ENCODE measurements around the gene IRF2.

Gene IRF2

DNA sequence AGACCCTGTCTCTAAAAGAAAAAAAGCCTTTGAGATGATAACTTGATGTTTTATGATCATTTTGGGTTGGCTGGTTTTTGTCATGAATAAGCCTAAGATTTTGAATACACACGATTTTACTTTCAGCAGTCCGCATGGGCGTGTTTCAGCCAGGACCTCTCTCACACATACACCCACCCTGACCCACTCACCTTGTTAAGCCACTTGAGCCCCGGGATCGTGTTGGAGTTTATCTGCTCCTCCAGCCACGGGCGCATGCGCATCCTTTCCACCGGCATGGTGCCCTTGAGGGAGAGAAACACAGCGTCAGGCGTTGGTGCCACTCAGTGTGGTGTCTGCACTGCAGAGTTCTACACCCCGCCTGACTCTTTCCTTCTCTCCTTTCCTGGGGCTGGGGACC, 45.6 kb downstream of the IRF2 start:
- DNase-seq = no peak

DNA sequence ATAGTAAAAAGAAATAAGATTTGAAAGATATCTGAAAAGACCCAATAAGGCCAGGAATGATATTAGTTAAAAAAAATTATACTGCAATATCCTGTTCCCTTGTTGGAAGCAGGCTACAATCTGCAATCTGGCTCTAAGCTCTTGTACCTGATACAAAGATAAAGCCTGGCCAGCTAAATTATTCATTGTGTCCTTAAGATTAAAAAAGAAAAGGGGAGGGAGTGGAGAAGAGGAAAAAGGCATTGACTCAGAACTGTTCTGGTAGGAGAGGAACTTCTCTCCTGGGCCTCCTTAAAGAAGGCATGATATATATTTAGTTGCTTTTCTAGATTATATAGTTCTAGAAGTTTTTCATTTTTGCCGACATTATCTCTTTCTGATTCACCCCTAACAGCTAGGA, 46.7 kb downstream of the IRF2 start:
- no peak for DNase-seq

DNA sequence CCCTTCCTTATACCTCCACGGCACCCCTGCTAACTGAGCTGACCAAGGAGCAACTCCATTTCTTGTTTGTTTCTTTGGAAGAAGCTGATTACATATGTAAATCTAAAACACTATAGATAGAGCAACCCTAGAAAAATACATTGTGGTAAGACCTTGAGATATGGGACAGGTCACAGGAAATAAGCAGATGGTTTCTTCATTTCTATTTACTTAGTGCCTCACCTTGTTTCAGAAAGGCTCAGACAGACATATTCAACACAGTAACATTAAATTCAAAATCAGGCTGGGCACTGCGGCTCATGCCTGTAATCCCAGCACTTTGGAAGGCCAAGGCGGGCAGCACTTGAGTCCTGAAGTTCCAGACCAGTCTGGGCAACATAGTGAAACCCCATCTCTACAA, 47.3 kb downstream of the IRF2 start:
- DNase-seq = no peak

DNA sequence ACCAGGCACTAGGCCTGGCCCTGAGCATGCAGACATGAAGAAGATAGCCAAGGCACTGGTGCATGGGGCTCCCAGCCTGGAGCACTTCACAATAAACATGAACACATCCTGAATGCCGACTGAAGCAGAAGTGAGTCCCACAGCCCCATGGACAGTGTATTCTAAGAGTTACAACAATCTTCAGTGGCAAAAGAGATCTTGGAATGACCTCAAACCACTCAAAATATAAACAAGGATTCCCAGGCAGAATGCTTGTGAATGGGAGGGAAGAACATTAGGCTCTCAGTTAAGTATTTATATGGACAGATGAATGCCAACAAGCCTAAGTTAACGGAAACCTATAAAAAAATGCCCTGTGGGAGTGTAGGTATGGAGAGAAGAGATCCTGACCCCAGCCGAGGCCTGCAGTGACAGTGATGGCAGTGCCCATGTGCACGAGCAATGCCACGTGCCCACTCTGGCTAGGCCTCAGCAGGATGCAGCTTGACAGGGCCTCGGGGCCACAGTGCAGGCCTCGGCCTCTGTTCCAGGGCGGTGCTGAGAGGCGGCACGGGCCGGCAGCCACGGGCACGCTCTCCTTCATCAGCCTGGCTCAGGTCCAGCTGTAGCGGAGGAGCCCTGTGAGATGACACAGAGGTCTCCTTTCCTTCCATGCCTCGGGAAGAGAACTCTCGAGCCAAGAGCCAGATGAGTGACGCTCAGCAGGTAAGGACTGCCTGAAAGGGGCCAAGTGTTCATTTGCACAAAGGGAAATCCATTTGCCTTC, 49.2 kb downstream of the IRF2 start:
- no peak for DNase-seq

DNA sequence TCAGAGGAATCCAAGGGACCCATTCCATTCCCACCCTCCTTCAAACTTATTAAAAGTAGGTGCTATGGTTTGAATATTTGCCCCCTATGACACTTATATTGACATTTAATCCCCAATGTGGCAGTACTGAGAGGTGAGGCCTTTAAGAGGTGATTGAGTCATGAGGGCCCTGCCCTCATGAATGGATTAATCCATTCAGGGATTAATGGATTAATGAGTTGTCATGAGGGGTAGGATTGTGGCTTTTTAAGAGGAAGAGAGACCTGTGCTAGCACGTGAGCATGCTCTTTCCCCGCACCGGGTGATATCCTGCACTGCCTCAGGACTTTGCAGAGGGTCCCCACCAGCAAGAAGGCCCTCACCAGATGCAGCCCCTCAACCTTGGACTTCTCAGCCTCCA, 50.1 kb downstream of the IRF2 start:
- DNase-seq = no peak

DNA sequence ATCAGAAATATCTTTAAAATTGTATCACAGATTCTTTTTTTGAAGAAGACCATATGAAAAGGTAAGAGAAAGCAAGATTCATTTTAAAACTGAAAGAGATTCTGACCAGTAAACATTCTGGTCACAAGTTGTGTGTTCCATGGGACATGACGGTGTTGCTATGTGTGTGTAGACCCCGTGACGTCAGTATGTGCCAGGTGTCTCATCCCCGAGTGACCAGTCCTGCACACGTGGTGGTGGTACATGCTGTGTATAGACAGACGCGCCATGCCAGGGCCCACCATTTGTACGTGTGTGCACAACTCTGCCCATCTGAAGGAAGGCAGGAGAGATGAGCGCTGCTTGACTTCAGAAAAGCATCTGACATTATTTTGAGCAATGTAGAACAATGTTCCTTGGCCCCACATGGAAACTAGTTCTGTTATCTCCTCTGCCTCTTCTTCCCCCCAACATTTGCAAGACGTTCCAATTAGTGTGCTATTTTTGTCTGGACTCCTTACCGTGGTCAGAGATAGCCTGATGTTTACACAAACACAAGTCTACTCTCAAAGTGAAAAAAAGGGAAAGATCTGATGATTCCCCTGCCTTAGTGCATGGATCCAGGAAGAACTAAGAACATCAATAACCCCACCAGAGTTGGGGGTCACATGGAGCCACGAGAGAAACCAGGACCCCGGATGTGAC, 51.2 kb downstream of the IRF2 start:
- DNase-seq = no peak

DNA sequence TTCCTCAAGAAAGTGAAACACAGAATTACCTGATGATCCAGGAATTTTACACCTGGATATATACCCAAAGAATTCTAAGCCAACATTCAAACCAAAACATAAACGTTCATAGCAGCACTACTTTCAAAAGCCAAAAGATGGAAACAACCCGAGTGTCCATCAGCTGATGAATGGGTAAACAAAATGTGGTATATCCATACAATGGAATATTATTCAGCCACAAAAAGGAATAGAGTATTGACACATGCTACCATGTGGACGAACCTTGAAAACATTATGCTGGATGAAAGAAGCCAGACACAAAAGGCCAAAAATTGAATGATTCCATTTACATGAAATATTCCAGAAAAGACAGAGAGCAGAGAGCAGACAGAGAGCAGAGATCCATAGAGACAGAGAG, 52.0 kb downstream of the IRF2 start:
- DNase-seq = no peak

DNA sequence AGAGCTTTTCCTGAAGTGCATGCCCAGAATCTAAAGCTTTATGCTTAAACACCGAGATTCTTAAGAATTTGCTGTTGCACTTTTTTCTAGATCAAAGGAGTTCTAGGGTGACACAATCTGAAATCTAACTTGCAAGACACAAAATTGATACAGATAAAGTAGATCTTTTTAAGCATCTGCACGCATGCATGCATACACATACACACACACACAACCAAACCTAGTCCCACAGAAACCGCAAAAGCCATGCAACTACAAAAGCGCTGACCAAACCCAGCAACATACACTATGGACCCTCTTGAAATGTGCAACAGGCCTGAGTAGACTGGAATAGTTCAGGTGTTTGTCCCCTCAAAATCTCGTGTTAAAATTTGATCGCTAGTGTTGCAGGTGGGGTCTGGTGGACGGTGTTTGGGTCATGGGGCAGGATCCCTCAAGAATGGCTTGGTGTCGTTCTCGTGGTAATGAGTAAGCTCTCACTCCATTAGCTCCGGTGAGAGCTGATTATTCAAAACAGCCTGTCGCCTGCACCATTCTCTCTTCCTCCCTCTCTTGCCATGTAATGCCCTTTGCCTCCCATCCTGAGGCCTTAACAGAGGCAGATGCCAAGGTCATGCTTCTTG, 52.7 kb downstream of the IRF2 start:
- no peak for DNase-seq

DNA sequence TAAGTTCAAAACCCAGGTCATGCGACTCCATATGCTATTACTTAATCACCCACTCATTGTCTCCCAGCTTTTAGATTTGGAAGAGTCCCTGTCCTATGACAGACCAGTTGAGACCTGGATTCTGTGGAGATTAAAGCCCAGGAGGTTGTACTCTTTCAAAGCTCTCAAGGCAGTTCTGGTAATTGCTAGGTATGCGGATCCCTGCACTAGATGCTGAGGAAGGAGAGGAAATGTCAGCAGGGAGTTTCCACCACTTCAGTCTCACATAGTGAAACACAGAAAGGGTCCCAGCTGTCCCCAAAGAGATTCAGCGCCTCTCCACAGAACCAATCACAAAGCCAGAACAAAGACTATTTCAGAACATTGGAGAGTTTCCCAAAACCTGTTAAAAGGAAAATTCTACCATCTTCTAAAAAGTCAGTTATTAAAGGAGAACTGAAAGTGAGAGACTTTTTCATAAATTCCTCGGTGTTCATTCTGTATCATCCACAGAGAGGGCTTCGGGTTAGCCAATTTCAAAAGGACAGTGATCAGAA, 53.4 kb downstream of the IRF2 start:
- DNase-seq = no peak

DNA sequence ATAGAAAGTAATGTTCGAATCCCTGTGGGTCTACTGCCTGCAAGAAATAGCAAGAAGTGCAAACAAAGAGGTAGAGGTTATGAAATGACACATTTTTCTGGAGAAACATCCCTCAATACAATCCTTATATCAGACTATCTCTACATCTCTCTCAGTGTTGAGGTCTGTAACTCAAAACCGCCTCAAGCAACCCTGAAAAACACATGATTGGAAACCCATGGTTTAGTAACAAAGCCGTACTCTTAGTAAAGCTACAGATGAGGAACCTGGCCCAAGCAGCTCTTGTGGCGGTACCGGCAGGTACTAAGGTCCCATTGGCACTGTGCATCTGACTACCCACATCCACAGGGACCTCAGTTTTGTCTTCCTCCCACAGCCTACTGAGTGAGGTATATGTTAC, 53.9 kb downstream of the IRF2 start:
- no peak for DNase-seq

DNA sequence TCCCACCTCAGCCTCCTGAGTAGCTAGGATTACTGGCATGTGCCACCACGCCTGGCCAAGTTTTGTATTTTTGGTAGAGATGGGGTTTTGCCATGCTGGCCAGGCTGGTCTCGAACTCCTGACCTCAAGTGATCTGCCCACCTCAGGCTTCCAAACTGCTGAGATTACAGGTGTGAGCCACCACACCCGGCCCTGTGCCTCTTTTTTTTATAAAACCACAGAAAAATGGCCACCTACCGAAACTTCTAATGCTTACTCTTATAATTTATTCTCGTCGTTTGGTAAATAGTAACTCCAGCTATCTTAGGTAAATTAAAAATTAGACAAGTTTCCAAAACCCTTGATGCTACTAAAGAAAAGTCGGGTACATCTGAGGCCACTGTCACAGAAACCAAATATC, 54.4 kb downstream of the IRF2 start:
- DNase-seq = no peak

DNA sequence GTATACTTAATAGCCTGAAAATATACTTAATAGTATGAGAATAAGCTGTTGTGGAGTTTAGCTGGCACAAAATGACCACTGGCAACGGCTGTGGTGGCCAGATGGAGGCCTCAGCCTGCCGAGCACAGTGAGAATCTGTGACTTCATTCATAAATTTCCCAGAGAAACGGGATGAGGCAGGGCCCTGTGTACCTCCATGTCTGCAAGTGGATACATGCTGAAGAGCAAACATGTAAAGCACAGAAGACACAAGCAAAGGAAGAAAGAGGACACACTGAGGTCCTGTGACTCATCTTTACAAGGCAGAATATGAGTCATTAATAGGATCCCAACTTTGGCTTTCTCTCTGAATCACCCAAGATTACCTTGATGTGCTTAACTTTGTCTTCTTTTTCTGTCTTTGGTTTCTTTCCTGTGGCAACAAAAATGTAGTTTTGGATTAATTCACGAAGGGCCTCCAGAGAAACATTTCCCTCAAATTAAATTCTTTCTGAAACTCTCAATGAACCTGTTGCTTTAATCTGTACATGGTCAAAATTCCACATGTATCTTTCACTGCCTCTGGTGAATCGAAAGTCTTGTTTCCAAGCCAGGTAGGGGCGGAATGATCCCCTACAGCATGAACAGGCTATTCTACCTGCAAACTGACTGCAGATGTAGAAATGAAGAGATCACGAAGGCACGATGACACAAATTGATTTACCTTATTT, 56.4 kb downstream of the IRF2 start:
- peak; percentile 73 for DNase-seq

DNA sequence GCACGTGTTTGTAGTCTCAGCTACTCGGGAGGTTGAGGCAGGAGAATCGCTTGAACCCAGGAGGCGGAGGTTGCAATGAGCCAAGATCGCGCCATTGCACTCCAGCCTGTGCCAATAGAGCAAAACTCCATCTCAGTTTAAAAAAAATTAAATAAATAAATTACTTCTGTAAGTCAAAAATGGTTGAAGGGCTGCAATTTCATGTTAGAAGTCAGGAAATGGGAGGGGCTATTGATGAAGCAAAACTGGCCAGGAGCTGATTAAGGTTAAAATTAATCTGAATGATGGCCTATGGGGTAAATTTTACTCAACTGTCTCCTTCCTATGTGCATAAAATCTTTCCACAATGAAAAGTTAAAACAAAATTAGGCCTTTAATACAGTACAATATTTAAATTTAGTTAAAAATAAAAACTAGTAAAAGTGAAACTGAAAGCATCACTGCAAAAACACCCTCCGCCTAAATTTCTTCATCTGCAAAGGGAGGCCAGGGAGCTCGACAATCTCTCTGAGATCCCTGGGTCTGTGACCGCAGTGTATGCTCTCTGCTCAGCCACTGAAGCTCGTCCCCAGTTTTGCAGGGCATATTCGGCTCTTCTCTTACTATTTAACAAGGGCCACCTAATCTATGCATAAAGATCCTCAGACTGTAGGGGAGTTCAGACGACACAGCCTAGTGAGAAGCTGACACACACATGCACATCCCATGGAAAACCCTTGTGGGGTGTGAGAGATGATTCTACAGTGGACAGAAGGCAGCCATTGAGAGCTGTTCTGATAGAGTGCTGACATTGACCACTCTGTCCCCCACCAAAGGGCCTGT, 57.2 kb downstream of the IRF2 start:
- no peak for DNase-seq

DNA sequence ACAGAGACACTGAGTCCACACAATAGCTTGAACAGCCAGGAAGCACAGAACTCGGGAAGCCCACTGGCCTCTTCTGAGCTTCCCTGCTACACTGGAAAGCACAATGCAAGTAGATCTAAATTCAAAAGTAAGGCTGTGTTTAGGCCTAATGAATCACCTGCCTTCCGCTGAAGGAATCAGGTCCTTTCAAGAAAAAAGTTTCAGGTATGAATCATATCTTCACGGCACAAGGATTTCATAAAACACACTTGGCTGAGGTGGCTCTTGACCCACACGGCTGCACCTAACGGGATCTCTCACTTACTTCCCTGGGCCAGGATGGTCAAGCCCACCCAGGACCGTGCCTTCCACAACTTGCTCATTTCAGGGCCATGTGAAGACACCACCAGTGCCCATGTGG, 59.3 kb downstream of the IRF2 start:
- DNase-seq = no peak

DNA sequence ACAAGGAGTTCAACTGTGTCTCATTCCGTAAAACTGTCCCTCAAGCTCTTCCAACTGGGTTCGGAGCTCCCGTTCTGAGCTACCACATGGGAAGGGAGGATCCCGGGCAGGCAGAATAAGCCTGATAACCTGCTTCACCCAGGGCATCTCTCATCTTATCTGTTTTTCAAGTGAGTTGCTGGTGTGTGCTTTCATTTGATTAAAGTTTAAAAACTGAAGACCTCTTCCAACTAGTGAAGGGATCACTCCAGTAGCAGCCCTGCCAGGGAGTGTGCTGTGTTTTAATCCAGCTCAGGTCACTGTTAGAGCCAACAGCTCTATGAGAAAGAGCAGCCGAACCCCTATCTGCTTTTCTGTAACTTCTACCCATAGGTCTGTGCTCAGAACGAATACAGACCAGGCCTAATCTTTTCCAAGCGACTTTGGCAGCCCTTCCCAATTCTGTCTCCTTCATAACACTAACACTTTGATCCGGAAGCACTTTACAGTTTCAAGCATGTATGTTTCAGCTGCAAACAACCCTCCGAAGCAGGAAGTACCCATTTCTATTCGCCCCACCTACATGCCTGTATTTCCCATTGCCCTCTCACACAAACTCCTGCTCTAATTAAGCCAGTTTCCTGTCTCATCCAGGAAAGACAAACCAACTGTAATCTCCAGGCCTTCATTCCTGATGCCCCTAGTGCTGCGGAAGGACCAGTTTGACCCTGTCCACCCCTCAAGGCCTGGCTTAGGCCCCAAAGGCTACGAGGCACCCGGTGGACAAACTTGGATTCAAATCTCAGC, 60.9 kb downstream of the IRF2 start:
- DNase-seq = no peak

DNA sequence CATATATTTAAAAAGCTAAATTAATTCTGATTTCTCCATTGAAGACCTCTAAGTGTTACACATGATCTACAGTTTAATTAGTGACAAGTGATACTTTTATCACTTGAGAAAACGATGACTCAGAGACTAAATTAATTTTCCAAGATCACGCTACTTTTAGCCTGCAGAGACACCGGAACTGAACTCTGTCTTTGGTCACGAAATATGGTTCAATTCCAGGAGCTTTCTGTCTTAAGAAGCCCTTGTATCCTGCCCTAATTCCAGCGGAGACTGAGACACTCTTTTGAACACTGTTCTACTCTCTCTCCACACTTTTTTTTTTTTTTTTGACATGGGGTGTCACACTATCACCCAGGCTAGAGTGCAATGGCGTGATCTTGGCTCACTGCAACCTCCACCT, 63.6 kb downstream of the IRF2 start:
- DNase-seq = no peak

DNA sequence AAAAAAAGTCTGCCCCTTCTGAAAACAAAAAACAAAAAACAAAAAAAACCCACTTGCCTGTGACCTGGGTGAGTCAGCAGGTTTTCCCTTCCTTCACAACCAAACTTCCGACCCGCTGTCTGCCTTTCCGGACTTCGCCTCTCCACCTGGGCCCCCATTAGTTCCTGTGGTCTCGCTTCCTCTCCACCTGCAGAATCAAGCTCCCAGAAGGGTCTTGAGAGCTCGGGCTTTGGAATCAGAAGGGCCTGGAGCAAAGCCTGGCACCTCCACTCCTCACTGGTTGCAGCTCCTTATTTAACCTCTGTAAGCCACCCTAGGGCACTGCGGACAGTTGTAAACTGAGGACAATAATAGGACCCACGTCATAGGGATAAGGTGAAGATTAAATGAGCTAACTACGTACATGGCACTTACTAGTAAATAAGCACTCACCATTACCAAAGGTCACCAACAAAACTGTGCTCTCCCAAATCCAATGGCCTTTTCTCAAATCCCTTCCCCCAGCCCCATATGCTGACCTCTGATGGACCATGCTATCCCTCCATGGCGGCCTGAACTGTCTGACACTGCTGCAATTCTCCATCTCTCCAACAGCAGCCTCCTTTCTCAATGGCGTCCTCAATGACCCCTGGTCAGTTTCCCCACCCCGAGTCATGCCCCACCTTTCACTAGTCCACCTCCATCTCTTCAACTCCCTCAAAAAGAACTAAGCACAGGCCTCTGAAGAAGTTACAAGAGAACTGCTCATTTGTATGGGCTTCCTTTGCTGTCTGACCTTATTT, 64.2 kb downstream of the IRF2 start:
- DNase-seq = no peak

DNA sequence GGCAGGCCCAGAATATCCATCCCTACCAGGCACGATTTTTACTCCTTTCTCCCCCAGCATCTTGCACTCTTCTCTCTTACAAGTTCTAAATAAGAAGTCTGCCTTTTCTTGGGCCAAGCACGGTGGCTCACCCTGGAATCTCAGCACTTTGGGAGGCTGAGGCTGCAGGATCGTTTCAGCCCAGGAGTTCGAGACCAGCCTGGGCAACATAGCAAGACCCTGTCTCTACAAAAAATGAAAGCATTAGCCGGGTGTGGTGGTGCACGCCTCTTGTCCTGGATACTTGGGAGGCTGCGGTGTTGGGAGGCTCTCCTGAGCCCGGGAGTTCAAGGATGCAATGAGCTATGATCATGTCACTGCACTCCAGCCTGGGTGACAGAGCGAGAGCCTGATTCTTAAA, 64.8 kb downstream of the IRF2 start:
- DNase-seq = no peak

DNA sequence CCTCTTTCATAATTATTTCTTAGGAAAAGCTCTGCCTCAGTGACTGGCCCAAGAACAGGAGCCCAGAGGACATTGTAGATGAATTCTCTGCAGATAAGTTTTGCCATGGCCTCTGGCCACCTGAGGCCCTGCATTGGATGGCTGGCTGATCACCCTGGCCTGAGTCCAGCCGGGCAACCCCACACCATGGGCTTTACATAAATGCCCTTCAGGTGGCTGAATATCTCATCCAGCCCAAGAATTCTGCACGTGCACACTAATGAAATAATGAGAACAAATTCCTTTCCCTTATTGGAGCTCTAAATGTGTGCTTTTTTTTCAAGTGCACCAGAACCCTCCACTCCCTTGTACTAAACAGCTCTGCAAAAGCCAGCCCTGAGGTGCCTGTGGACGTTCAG, 65.7 kb downstream of the IRF2 start:
- DNase-seq = no peak

DNA sequence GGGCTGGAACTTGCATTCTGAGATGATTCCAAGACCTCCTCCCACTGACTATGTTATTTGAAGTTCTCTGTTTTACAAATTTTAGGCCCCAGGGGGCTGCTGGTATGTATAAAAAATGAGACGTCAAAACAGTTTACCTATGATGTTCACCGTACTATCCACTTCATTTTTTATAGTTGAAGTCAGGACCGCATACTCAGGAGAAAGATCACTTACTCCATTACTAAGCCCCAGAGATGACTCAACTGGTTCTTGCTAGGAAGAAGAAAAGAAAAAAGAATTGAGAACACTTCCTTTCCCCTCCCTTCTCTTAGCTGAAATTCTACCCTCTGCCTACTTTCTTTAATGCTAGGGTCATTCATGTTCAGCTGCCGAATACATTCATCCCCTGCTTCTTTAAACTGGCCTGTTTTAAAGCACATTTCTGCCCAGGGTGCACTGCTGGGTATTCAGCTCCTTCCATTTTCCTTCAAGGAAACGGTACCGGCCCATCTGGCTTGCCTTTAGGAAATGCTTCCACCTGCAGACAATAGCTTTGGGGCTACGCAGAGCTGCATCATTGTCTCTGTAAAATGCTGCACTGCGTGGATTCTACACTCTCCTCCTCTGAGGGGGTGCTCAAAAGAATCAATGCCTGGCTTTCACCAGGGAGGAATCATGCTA, 66.2 kb downstream of the IRF2 start:
- DNase-seq = peak; percentile 79

Measured in fibroblast of skin of scalp (primary cell).